ENCODE measurements around the gene PRR36. TPM values are rescaled to one million over a fixed set of nuclear protein-coding genes. Genes with fewer than 3 reads are reported as not detected.
"Not testable (repeated sequence)": the region's sequence is repeated elsewhere in the genome, so short reads cannot be mapped to it uniquely, and the experiment has no call there.

The PRR36 gene
- total RNA-seq (2014; rRNA removed; shearing (Covaris generic)) = 0.14 and 0.22 TPM in 2 replicates

DNA sequence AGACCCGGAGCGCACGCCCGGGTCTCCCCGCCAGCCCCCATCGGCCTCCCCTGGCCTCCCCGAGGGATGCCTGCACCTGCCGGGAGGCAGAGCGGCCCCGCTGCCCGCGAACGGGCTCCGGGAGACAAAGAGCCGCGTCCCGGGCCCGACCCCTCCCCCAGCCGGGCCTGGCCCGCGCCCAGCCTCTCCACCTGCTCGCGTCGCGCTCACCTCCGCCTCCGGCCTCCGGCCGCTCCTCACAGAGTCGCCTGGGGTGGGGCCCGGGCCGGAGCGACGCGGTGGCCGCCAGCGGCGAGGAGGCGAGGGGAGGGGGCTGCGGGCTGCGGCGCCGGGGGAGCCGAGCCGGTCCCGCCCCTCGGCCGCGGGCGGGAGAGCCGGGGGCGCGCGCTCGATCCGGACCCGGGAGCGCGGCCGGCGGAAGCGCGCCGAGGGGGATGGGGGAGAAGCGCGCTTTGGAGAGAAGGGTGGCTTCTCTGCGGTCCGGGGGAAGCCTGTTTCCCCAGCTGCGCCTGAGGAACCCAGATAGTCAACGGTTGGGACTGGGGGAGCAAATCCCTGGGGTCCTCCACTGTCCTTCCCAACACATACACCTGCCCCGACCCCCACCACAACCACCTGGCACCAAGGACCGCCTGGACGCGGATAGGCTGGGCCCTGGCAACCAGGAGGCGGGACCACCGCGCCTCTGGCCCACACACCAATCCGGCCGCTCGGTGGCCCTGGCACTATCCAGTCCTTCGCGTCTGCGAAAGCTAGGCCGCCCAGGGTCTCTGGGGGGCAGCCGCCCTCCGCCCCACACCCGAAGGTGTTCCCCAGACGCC lies at the start of gene PRR36:
Gene PRR36, minus strand, starts transcription at position 315 of the 821 bp plus-strand sequence. CDS start 701 bp downstream, outside the sequence.
- Histone ChIP-seq H3K4me3 (ENCODE audit: insufficient read depth, low read depth, low read length) (peak within 1 kb of the TSS; percentile 65), H3K27me3 (ENCODE audit: control insufficient read depth, insufficient read depth, low read length) (peaks cover 26% of the 10 kb centered on the region), H3K36me3 (replicated peaks; ENCODE audit: control insufficient read depth, insufficient read depth, low read length) (no peaks in the 10 kb centered on the region)
- DNase-seq = peak; percentile 88

DNA sequence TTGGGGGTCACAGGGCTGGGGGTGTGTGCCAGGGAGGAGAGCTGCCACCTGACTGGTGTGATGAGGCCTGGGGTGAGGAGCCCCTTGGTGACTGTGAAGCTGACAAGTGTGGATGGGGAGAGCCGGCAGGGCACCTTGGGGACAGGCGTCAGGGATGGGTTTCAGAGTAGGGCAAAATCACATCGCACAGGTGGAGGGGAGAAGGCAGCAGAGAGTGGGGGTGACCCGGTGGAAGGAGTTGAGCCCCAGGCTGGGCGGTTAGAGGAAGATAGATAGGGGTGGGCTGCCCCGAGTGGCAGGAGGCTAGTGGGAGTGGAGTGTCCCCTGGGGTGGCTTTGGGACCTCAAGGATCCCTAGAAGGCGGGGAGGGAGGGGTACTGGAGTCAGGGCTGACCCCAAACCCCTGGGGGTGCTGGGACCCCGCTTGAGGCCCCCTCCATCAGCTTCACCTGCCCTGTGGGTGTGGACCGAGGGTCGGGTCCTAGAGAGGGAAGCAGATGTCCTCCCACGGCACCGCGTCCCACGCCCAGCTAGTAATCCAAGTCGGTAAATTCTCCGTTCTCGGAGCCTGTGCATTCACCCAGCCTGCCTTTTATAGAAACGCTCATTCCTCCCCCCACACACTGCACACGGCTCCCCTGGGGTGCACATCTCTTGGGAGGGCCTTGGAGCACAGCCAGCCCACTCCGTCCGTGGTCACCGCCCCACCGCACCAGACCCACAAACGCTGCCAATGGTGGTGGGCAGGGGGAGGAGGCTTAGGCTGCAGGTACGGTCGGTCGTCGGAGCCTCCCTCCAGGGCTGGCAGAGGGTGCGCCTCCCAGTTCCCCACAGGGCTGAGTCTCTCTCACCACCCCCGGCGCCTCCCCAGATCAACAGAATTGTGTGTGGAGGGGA lies 49.4 kb upstream of the PRR36 start:
- no peaks in the 10 kb centered on the region; the same call in 1 of the 2 replicates for H3K36me3 ChIP-seq (replicated peaks; ENCODE audit: control insufficient read depth, insufficient read depth, low read length)

DNA sequence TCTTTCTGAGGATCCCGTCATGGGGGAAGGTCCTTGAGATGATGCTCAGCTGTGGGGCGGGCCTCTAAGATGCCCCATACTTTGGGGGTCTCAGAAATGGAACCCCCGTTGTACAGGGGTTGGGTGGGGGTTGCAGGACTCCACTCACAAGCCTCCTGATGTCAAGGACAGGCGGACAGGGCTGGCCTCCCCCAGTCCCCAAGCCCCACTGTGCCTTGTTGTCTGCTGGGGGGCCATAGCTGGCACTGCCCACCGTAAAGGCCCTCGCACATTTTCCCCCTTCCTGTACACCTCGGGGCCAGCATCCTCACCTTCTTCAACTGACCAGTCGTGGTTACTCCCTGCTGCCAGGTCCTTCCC lies 48.6 kb upstream of the PRR36 start:
- no peak overlapping the region for H3K4me3 ChIP-seq (ENCODE audit: insufficient read depth, low read depth, low read length)
- H3K27me3 ChIP-seq (ENCODE audit: control insufficient read depth, insufficient read depth, low read length) = peaks cover 17% of the 10 kb centered on the region
- H3K36me3 ChIP-seq (replicated peaks; ENCODE audit: control insufficient read depth, insufficient read depth, low read length) = no peaks in the 10 kb centered on the region; the same call in 1 of the 2 replicates
- no peak for DNase-seq

More for the DNA sequence above, 49.4 kb upstream of the PRR36 start:
- Histone ChIP-seq H3K4me3 (ENCODE audit: insufficient read depth, low read depth, low read length) (no peak overlapping the region), H3K27me3 (ENCODE audit: control insufficient read depth, insufficient read depth, low read length) (peaks cover 11% of the 10 kb centered on the region)
- no peak for DNase-seq

- H3K4me3 ChIP-seq (ENCODE audit: insufficient read depth, low read depth, low read length) = no peak overlapping the region
- DNase-seq = no peak
- no peaks in the 10 kb centered on the region; the same call in 1 of the 2 replicates for H3K36me3 ChIP-seq (replicated peaks; ENCODE audit: control insufficient read depth, insufficient read depth, low read length)
- H3K27me3 ChIP-seq (ENCODE audit: control insufficient read depth, insufficient read depth, low read length) = peaks cover 23% of the 10 kb centered on the region
Measured at GRCh38 chr19:7921967-7922835, 48.0 kb upstream of the PRR36 start.

- no peaks in the 10 kb centered on the region; the same call in 1 of the 2 replicates for H3K36me3 ChIP-seq (replicated peaks; ENCODE audit: control insufficient read depth, insufficient read depth, low read length)
- H3K4me3 ChIP-seq (ENCODE audit: insufficient read depth, low read depth, low read length) = peak overlapping the region; percentile 42
- DNase-seq = no peak
- peaks cover 28% of the 10 kb centered on the region for H3K27me3 ChIP-seq (ENCODE audit: control insufficient read depth, insufficient read depth, low read length)
Measured at GRCh38 chr19:7921302-7921966, 47.2 kb upstream of the PRR36 start.

GRCh38 chr19:7920519-7921301 lies 46.5 kb upstream of the PRR36 start:
- peak overlapping the region; percentile 84 for H3K4me3 ChIP-seq (ENCODE audit: insufficient read depth, low read depth, low read length)
- no peaks in the 10 kb centered on the region; the same call in 1 of the 2 replicates for H3K36me3 ChIP-seq (replicated peaks; ENCODE audit: control insufficient read depth, insufficient read depth, low read length)
- H3K27me3 ChIP-seq (ENCODE audit: control insufficient read depth, insufficient read depth, low read length) = peaks cover 36% of the 10 kb centered on the region
- peak; percentile 99 for DNase-seq

DNA sequence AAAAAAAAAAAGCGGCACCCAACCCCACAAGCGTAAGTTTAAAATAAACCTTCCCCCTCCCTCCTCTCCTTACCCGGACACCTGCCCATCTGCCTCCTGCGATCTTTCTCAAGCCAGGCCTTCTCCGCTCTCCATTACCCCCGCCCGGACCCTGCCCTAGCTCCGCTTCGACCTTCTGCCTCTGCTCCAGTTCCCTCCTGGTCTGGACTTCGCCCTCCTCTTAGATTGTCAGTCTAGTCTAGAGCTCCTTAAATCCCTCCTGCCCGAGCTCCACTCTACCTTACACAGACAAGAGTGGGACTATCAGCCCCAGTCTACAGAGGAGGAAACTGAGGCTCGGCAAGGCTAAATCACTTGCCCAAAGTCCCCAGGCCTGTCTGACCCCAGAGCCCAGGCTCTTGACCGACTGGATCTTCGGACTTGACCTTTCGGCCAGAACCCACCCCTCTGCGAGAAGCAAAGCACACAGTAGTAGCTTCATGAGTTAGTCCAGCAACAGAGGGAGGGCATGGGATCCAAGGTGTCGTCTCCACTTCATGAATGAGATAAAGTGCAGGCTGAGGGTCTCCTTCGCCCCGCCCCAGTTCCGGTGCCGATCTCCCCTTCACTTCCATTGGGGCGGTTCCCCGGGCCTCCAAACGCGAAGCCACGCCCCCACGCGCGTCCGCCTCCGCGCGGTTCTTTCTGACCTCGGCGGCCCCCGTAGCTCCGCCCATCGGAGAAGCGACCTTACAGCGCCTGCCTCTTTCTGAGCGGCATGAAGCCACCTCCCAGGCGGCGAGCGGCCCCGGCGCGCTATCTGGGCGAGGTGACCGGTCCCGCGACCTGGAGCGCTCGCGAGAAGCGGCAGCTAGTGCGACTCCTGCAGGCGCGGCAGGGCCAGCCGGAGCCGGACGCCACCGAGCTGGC lies 45.7 kb upstream of the PRR36 start, which contains the start of gene SNAPC2:
Gene SNAPC2, plus strand, starts transcription at position 729 of the 909 bp plus-strand sequence. Its CDS starts 29 bp downstream, at position 758.
- Histone ChIP-seq H3K4me3 (ENCODE audit: insufficient read depth, low read depth, low read length) (peak within 1 kb of the TSS; percentile 84), H3K36me3 (replicated peaks; ENCODE audit: control insufficient read depth, insufficient read depth, low read length) (no peaks in the 10 kb centered on the region; the same call in 1 of the 2 replicates), H3K27me3 (ENCODE audit: control insufficient read depth, insufficient read depth, low read length) (peaks cover 43% of the 10 kb centered on the region)
- DNase-seq = peak; percentile 96

DNA sequence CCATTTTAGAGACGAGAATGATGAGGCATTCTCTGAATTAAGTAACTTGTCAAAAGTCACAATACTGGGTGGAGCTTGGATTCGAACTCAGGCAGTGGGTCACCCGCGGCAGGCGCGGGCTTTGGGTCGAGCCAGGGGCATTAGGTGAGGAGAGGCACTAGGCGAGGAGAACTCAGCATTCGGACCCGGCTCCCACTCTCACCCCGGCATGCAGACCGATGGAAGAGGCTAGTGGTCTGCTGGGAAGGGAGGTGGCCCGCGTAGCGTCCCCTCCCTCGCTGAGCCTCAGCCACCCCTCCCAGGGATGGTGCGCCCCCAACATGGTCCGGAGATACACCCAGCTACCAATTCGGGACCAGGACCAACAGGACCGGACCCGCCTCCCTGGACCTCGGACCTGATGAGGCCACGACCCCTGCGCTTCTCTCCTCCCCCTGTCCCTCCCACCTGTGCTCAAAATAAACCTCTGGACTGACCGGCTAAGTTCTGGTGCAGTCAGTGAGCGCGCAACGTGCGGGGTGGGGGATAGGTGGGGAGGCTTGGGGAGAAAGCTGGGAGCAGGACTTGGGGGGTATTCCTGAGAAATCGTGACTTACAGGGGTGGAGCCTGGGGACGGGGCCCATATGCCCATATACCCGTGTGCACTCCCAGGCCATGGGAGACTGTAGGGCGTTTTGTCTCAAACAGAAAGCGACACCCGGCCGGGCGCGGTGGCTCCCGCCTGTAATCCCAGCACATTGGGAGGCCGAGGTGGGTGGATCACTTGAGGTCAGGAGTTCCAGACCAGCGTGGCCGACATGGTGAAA lies 44.6 kb upstream of the PRR36 start:
- peaks cover 49% of the 10 kb centered on the region for H3K27me3 ChIP-seq (ENCODE audit: control insufficient read depth, insufficient read depth, low read length)
- DNase-seq = no peak

DNA sequence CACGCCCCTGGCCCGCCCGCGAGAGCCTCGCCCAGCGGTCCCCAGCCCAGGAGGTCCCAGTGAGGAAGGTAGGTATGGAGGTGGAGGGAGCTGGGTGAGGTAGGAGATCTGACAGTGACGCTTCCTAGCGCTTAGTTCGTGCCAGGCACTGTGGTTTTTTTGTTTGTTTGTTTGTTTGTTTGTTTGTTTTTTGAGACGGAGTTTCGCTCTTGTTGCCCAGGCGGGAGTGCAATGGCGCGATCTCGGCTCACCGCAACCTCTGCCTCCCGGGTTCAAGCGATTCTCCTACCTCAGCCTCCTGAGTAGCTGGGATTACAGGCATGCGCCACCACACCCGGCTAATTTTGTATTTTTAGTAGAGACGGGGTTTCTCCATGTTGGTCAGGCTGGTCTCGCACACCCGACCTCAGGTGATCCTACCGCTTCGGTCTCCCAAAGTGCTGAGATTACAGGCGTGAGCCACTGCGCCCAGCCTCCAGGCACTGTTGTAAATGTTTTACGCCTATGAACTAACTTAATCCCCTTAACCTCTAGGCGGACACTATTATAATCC lies 43.9 kb upstream of the PRR36 start:
- not testable (repeated sequence) for DNase-seq; H3K36me3 ChIP-seq (replicated peaks; ENCODE audit: control insufficient read depth, insufficient read depth, low read length)
- peak overlapping the region; percentile 41 for H3K4me3 ChIP-seq (ENCODE audit: insufficient read depth, low read depth, low read length)
- H3K27me3 ChIP-seq (ENCODE audit: control insufficient read depth, insufficient read depth, low read length) = peaks cover 49% of the 10 kb centered on the region

More for the DNA sequence above, 44.6 kb upstream of the PRR36 start:
- Histone ChIP-seq H3K4me3 (ENCODE audit: insufficient read depth, low read depth, low read length) (no peak overlapping the region; the same call in 1 of the 2 replicates), H3K36me3 (replicated peaks; ENCODE audit: control insufficient read depth, insufficient read depth, low read length) (no peaks in the 10 kb centered on the region; the same call in 1 of the 2 replicates)

GRCh38 chr19:7917267-7918061 lies 43.3 kb upstream of the PRR36 start:
- Histone ChIP-seq H3K36me3 (replicated peaks; ENCODE audit: control insufficient read depth, insufficient read depth, low read length) (no peaks in the 10 kb centered on the region; the same call in none of the 2 replicates), H3K27me3 (ENCODE audit: control insufficient read depth, insufficient read depth, low read length) (peaks cover 49% of the 10 kb centered on the region), H3K4me3 (ENCODE audit: insufficient read depth, low read depth, low read length) (peak overlapping the region; percentile 41)
- peak; percentile 95 for DNase-seq

DNA sequence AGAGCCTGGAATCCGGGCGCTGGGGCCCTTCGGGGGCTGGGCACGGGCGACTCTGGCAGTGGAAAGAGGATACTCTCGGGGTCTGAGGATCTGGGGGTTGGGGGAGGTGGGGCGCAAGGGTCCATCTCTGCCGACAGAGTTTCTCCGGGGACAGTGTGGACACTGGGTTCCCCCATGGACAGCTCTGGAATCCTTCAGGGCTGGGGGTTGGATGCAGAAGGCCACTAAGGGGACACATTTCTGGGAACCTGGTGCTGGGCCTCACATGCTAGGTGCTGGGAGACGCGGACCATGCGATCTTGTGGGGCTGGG lies 42.7 kb upstream of the PRR36 start:
- DNase-seq = no peak
- Histone ChIP-seq H3K36me3 (replicated peaks; ENCODE audit: control insufficient read depth, insufficient read depth, low read length) (no peaks in the 10 kb centered on the region; the same call in none of the 2 replicates), H3K4me3 (ENCODE audit: insufficient read depth, low read depth, low read length) (peak overlapping the region; percentile 41), H3K27me3 (ENCODE audit: control insufficient read depth, insufficient read depth, low read length) (peaks cover 49% of the 10 kb centered on the region)

Measured in H7 (cell line).